GM15510 (cell line): ENCODE data around the gene SYNE1.

Experiments used
- POLR2A ChIP-seq: IDR thresholded peaks from 3 replicates; pipeline ENCODE4 v1.6.1; 2011; ENCODE audit warnings: borderline replicate concordance; ENCODE audit not compliant: insufficient read length; ENCODE audit errors: extremely low read depth

The SYNE1 gene

GRCh38 chr6:152587473-152587872 lies 49.7 kb downstream of the SYNE1 start:
- no peak for TF ChIP-seq POLR2A

- no peak for TF ChIP-seq POLR2A
These were observed 51.9 kb downstream of the SYNE1 start for GRCh38 chr6:152585236-152585635.

GRCh38 chr6:152583888-152584287 lies 53.3 kb downstream of the SYNE1 start:
- no peak for TF ChIP-seq POLR2A

- TF ChIP-seq POLR2A = no peak
These were observed 60.6 kb downstream of the SYNE1 start for GRCh38 chr6:152576525-152576924.

GRCh38 chr6:152575621-152576150 lies 61.5 kb downstream of the SYNE1 start:
- no peak for TF ChIP-seq POLR2A

- TF ChIP-seq POLR2A = no peak
These were observed 62.0 kb downstream of the SYNE1 start for GRCh38 chr6:152575161-152575560.

- TF ChIP-seq POLR2A = no peak
These were observed 63.4 kb downstream of the SYNE1 start for GRCh38 chr6:152573762-152574161.

GRCh38 chr6:152572338-152573088 lies 64.6 kb downstream of the SYNE1 start:
- TF ChIP-seq POLR2A = no peak

- no peak for TF ChIP-seq POLR2A
These were observed 65.2 kb downstream of the SYNE1 start for GRCh38 chr6:152571943-152572337.

- no peak for TF ChIP-seq POLR2A
These were observed 66.1 kb downstream of the SYNE1 start for GRCh38 chr6:152571089-152571488.

GRCh38 chr6:152566103-152566875 lies 70.9 kb downstream of the SYNE1 start:
- TF ChIP-seq POLR2A = no peak

GRCh38 chr6:152563177-152563576 lies 74.0 kb downstream of the SYNE1 start:
- TF ChIP-seq POLR2A = no peak

- no peak for TF ChIP-seq POLR2A
These were observed 79.7 kb downstream of the SYNE1 start for GRCh38 chr6:152557502-152557901.

- TF ChIP-seq POLR2A = no peak
These were observed 82.3 kb downstream of the SYNE1 start for GRCh38 chr6:152554851-152555250.

GRCh38 chr6:152552616-152553209 lies 84.4 kb downstream of the SYNE1 start:
- no peak for TF ChIP-seq POLR2A
